Measurements from ENCODE around the gene ZNF778.
"Not testable (repeated sequence)": the region's sequence is repeated elsewhere in the genome, so short reads cannot be mapped to it uniquely, and the experiment has no call there.

The ZNF778 gene

DNA sequence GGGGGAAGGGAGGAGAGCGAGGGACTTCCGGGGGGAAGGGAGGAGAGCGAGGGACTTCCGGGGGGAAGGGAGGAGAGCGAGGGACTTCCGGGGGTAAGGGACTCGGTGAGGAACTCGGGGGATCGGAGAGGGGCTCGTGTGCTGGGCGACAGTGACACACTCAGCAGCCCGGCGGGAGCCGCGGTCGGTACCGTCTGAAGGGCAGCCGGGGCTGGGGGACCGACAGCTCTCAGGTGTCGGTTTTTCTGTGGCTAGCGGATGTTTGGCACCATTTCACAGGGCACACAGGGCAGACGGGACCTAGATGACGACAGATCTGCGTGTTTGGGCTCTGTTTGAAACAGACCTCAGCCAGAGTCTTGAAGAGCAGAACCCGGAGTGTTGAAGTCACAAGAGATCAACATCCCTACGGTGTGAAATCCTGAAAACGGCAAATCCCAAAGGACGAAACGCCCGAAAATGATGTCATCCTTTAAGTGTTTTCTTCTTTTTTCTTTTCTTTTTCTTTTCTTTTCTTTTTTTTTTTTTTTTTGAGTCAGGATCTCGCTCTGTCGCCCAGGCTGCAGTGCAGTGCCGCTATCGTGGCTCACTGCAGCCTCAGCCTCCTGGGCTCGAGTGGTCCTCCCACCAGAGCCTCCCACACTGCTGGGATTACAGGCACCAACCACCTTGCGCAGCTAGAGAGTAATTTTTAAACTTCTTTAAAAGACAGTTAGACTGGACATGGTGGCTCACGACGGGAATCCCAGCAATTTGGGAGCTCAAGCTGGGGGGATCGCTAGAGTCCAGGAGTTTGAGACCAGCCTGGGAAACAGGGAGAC, 23.9 kb downstream of the ZNF778 start:
- peak overlapping the region; percentile 66 to 95 for H3K4me3 ChIP-seq
- peak overlapping the region; percentile 91 to 99 for H3K27ac ChIP-seq
- H3K27me3 ChIP-seq, result no peaks in the 10 kb centered on the region
- TF ChIP-seq, protein P1, sequence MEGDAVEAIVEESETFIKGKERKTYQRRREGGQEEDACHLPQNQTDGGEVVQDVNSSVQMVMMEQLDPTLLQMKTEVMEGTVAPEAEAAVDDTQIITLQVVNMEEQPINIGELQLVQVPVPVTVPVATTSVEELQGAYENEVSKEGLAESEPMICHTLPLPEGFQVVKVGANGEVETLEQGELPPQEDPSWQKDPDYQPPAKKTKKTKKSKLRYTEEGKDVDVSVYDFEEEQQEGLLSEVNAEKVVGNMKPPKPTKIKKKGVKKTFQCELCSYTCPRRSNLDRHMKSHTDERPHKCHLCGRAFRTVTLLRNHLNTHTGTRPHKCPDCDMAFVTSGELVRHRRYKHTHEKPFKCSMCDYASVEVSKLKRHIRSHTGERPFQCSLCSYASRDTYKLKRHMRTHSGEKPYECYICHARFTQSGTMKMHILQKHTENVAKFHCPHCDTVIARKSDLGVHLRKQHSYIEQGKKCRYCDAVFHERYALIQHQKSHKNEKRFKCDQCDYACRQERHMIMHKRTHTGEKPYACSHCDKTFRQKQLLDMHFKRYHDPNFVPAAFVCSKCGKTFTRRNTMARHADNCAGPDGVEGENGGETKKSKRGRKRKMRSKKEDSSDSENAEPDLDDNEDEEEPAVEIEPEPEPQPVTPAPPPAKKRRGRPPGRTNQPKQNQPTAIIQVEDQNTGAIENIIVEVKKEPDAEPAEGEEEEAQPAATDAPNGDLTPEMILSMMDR (IDR thresholded peaks at IDR 0.05), result no peak
- peaks cover 0 to 10% (median 6%) of the 10 kb centered on the region in 4 donors for H3K4me1 ChIP-seq
- intact Hi-C loops (cut with DNase I; ENCODE audit: low total_unique reads), result loop anchor here (10.0 kb wide), 1 partner anchor 263 kb away; the partner anchor contains the start of gene SPG7
- no peaks in the 10 kb centered on the region for H3K9me3 ChIP-seq
- DNase-seq, result peak; percentile 51 to 85
- H3K36me3 ChIP-seq, result no peaks in the 10 kb centered on the region

DNA sequence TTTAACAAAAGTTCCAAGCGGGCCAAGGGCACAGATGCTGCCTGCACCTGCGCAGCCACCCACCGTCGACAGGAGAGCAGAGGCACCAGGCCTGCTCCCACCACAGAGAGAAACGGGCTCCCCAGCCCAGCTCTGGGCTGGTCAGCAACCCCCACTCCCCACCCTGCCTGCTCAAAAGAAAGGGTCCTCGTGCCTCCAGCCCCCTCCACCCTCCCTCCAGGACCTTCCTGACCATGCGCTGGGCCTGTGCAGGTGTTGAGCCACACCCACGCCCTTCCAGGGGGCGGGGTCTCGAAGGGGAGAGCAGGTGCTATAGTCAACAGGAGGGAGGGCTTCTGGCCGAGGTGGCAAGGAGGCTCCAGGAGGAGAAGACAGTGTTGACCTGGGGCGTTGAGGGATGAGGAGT, 25.3 kb downstream of the ZNF778 start:
- DNase-seq, result no peak
- TF ChIP-seq, protein P1 (IDR thresholded peaks at IDR 0.05), result no peak
- H3K4me1 ChIP-seq, result peaks cover 5 to 24% (median 16%) of the 10 kb centered on the region in 4 donors
- H3K27me3 ChIP-seq, result peaks cover 0 to 9% of the 10 kb centered on the region in 2 donors
- intact Hi-C loops (cut with DNase I; ENCODE audit: low total_unique reads), result loop anchor here (10.0 kb wide), 1 partner anchor 262 kb away; the partner anchor contains the start of gene SPG7
- H3K27ac ChIP-seq, result no peak overlapping the region
- no peak overlapping the region for H3K4me3 ChIP-seq
- H3K9me3 ChIP-seq, result no peaks in the 10 kb centered on the region
- no peaks in the 10 kb centered on the region for H3K36me3 ChIP-seq

DNA sequence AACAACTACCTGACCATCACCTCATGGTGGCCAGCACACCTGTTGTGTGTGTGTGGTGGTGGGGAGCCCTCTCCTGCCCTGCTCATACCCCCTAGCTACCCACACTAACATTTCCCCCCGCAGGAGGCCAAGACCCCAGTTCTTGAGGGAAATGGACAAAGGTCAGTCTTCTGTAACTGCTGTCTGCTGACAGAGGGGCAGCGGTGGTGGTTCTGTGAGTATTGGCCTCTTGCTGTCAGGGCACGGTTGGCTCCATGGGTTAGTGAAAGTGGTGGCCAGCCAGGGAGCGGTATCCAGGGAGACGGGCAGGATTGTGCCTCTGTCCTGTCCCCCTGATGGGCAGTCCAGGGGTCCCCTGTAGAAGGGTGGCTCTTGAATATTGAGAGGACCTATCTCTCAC, 26.2 kb downstream of the ZNF778 start:
- TF ChIP-seq, protein P1 (IDR thresholded peaks at IDR 0.05), result no peak
- Histone ChIP-seq H3K36me3 (no peaks in the 10 kb centered on the region), H3K9me3 (no peaks in the 10 kb centered on the region), H3K27ac (no peak overlapping the region), H3K4me3 (no peak overlapping the region), H3K27me3 (peaks cover 0 to 16% of the 10 kb centered on the region in 2 donors), H3K4me1 (peaks cover 5 to 24% (median 16%) of the 10 kb centered on the region in 4 donors)
- intact Hi-C loops (cut with DNase I; ENCODE audit: low total_unique reads), result loop anchor here (10.0 kb wide), 1 partner anchor 261 kb away; the partner anchor contains the start of gene SPG7
- DNase-seq, result no peak

DNA sequence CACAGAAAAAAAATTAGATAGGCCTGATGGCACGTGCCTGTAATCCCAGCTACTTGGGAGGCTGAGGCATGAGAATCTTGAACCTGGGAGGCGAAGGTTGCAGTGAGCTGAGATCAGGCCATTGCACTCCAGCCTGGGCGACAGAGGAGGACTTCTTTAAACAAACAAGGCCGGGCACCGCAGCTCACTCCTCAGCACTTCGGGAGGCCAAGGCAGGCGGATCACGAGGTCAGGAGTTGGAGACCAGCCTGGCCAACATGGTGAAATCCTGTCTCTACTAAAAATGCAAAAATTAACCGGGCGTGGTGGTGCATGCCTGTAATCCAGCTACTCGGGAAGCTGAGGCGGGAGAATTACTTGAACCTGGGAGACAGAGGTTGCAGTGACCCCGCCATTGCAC, 26.8 kb downstream of the ZNF778 start:
- not testable (repeated sequence) for H3K4me3 ChIP-seq, H3K9me3 ChIP-seq, H3K36me3 ChIP-seq, DNase-seq, H3K27ac ChIP-seq
- intact Hi-C loops (cut with DNase I; ENCODE audit: low total_unique reads), result loop anchor here (10.0 kb wide), 1 partner anchor 261 kb away; the partner anchor contains the start of gene SPG7
- Histone ChIP-seq H3K27me3 (peaks cover 0 to 16% of the 10 kb centered on the region in 2 donors), H3K4me1 (peaks cover 5 to 24% (median 16%) of the 10 kb centered on the region in 4 donors)

DNA sequence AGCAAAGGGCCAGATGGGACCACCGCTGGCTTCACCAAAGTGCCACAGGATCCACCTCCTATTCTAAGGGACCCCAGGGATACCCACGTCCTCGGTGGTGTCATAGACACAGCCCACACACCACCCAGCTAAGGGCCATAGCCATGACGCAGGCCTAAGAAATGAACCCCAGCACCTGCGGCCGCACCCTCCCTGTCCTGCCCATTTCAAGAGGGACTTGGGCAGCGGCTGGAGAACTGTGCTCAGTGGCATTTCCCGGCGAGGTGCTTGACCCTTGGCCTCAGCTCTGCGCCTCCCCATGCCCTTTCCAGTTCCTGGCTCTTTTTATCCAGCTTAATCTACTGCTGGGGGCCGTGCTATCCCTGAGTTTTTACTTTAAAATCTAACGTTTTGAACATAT, 27.3 kb downstream of the ZNF778 start:
- no peaks in the 10 kb centered on the region for H3K9me3 ChIP-seq
- no peak overlapping the region for H3K4me3 ChIP-seq
- H3K27ac ChIP-seq, result no peak overlapping the region
- peaks cover 5 to 24% (median 16%) of the 10 kb centered on the region in 4 donors for H3K4me1 ChIP-seq
- no peak for DNase-seq
- H3K27me3 ChIP-seq, result peaks cover 0 to 16% of the 10 kb centered on the region in 2 donors
- TF ChIP-seq, protein P1 (IDR thresholded peaks at IDR 0.05), result no peak
- intact Hi-C loops (cut with DNase I; ENCODE audit: low total_unique reads), result loop anchor here (10.0 kb wide), 1 partner anchor 260 kb away; the partner anchor contains the start of gene SPG7
- H3K36me3 ChIP-seq, result no peaks in the 10 kb centered on the region

DNA sequence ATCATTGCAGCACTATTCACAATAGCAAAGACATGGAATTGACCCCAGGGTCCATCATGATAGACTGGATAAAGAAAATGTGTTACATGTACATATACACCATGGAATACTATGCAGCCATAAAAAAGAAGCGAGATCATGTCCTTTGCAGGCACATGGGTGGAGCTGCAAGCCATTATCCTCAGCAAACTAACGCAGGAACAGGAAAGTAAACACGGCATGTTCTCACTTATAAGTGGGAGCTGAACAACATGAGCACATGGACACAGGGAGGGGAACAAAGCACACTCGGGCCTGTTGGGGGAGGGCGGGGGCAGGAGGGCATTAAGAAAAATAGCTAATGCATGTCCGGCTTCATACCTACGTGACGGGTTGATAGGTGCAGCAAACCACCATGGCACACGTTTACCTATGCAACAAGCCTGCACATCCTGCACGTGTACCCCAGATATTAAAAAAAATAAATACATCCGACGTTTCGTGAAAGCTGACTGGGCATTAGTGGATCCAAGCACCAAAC, 28.9 kb downstream of the ZNF778 start:
- intact Hi-C loops (cut with DNase I; ENCODE audit: low total_unique reads), result loop anchor here (10.0 kb wide), 1 partner anchor 258 kb away; the partner anchor contains the start of gene SPG7
- no peaks in the 10 kb centered on the region for H3K36me3 ChIP-seq
- TF ChIP-seq, protein P1 (IDR thresholded peaks at IDR 0.05), result no peak
- peak overlapping the region; percentile 50 to 58 for H3K4me3 ChIP-seq
- no peak overlapping the region for H3K27ac ChIP-seq
- H3K9me3 ChIP-seq, result no peaks in the 10 kb centered on the region
- no peak for DNase-seq
- peaks cover 5 to 19% (median 14%) of the 10 kb centered on the region in 4 donors for H3K4me1 ChIP-seq
- peaks cover 0 to 16% of the 10 kb centered on the region in 2 donors for H3K27me3 ChIP-seq
